HEK293 (cell line): ENCODE results near the gene HS3ST4.

Experiments used
- HOXA7 ChIP-seq: sonication (generic); formaldehyde crosslinking; IDR thresholded peaks from 2 replicates; pipeline ENCODE4 v1.8.1; 2022; ENCODE audit warnings: missing genetic modification reagents, borderline replicate concordance
- KLF16 ChIP-seq: fragments of 450-650 bp; formaldehyde crosslinking; IDR thresholded peaks from 2 replicates; pipeline ENCODE4 v1.5.1; 2017; ENCODE audit warnings: missing biosample characterization, missing genetic modification characterization
- PRDM1 ChIP-seq: fragments of 450-650 bp; formaldehyde crosslinking; IDR thresholded peaks from 2 replicates; pipeline ENCODE4; 2016; ENCODE audit warnings: missing biosample characterization, missing genetic modification characterization
- REPIN1 ChIP-seq: fragments of 450-650 bp; formaldehyde crosslinking; IDR thresholded peaks from 2 replicates; pipeline ENCODE4 v1.5.1; 2017; ENCODE audit warnings: missing biosample characterization, missing genetic modification characterization, low read depth
- TCF7L2 ChIP-seq: IDR thresholded peaks from 2 replicates; pipeline ENCODE4 v1.6.1; 2011; ENCODE audit warnings: low read depth, mild to moderate bottlenecking, inconsistent platforms, low read length, moderate library complexity, borderline replicate concordance
- ZNF214 ChIP-seq: fragments of 450-650 bp; formaldehyde crosslinking; IDR thresholded peaks from 2 replicates; pipeline ENCODE4 v1.5.1; 2017; ENCODE audit warnings: missing biosample characterization, mild to moderate bottlenecking, missing genetic modification characterization, borderline replicate concordance
- ZNF223 ChIP-seq: fragments of 450-650 bp; formaldehyde crosslinking; IDR thresholded peaks from 2 replicates; pipeline ENCODE4 v1.5.1; 2016; ENCODE audit warnings: missing biosample characterization, missing genetic modification characterization
- ZNF501 ChIP-seq: fragments of 450-650 bp; formaldehyde crosslinking; IDR thresholded peaks from 2 replicates; pipeline ENCODE4 v1.5.1; 2016; ENCODE audit warnings: missing biosample characterization, missing genetic modification characterization
- ZSCAN23 ChIP-seq: fragments of 450-650 bp; formaldehyde crosslinking; IDR thresholded peaks from 2 replicates; pipeline ENCODE4 v1.5.1; 2016; ENCODE audit warnings: missing biosample characterization, missing genetic modification characterization
- TF ChIP-seq, protein P1 (sequence below): fragments of 450-650 bp; formaldehyde crosslinking; IDR thresholded peaks from 2 replicates; pipeline ENCODE4 v1.5.1; 2016; ENCODE audit warnings: missing biosample characterization, missing genetic modification characterization
- TF ChIP-seq, protein P2 (sequence below): fragments of 450-650 bp; formaldehyde crosslinking; IDR thresholded peaks from 2 replicates; pipeline ENCODE4 v1.5.1; 2016; ENCODE audit warnings: missing biosample characterization, missing genetic modification characterization
- TF ChIP-seq, protein P3 (sequence below): fragments of 450-650 bp; formaldehyde crosslinking; IDR thresholded peaks from 2 replicates; pipeline ENCODE4 v1.5.1; 2017; ENCODE audit warnings: missing biosample characterization, missing genetic modification characterization
- TF ChIP-seq, protein P4 (sequence below): fragments of 450-650 bp; formaldehyde crosslinking; IDR thresholded peaks from 2 replicates; pipeline ENCODE4 v1.5.1; 2016; ENCODE audit warnings: missing biosample characterization, missing genetic modification characterization
- TF ChIP-seq, protein P5 (sequence below): fragments of 450-650 bp; formaldehyde crosslinking; IDR thresholded peaks from 2 replicates; pipeline ENCODE4 v1.5.1; 2016; ENCODE audit warnings: missing biosample characterization, missing genetic modification characterization

DNA sequence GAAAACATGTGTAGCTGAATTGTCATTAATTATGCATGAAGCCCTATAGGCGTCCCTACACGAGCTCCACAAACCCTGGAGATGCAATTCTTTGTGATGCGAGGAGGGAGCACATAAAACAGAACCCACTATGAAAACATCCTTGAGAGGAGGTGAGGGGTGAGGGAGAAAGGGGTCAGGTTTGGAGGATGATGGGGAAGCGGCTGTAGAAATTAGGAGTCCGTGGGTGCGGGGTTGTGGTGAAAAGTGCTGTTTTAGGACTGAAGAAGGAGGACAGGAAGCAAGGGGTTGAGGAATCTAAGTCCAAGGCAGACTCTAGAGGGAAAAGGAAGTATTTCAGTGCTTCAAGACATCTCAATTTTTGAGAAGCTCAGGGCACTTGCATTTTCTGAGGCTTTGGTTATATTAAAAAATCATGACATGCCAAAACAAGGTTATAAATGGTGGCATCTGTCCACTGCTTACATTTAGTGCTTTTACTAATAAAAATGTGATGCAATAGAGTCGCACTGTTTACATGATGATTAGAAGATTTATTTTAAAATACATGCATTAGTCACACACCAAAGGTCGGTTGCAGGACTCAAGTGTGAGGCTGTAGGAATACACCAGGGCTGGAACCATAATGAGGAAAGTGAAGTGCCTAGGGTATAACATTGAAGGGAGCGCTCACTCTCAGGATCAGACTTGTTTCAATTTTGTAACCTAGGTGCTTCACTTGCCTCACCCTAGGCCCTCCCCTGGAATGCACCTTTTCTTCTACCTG, 379.5 kb downstream of the HS3ST4 start:
- TF ChIP-seq, protein P1, sequence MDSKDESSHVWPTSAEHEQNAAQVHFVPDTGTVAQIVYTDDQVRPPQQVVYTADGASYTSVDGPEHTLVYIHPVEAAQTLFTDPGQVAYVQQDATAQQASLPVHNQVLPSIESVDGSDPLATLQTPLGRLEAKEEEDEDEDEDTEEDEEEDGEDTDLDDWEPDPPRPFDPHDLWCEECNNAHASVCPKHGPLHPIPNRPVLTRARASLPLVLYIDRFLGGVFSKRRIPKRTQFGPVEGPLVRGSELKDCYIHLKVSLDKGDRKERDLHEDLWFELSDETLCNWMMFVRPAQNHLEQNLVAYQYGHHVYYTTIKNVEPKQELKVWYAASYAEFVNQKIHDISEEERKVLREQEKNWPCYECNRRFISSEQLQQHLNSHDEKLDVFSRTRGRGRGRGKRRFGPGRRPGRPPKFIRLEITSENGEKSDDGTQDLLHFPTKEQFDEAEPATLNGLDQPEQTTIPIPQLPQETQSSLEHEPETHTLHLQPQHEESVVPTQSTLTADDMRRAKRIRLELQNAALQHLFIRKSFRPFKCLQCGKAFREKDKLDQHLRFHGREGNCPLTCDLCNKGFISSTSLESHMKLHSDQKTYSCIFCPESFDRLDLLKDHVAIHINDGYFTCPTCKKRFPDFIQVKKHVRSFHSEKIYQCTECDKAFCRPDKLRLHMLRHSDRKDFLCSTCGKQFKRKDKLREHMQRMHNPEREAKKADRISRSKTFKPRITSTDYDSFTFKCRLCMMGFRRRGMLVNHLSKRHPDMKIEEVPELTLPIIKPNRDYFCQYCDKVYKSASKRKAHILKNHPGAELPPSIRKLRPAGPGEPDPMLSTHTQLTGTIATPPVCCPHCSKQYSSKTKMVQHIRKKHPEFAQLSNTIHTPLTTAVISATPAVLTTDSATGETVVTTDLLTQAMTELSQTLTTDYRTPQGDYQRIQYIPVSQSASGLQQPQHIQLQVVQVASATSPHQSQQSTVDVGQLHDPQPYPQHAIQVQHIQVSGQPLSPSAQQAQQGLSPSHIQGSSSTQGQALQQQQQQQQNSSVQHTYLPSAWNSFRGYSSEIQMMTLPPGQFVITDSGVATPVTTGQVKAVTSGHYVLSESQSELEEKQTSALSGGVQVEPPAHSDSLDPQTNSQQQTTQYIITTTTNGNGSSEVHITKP (tag by site-specific recombination): no peak
- no peak for TF ChIP-seq ZNF214 (tag by site-specific recombination)
- no peak for TF ChIP-seq PRDM1 (tag by site-specific recombination)
- TF ChIP-seq KLF16 (tag by site-specific recombination): no peak
- TF ChIP-seq, protein P2, sequence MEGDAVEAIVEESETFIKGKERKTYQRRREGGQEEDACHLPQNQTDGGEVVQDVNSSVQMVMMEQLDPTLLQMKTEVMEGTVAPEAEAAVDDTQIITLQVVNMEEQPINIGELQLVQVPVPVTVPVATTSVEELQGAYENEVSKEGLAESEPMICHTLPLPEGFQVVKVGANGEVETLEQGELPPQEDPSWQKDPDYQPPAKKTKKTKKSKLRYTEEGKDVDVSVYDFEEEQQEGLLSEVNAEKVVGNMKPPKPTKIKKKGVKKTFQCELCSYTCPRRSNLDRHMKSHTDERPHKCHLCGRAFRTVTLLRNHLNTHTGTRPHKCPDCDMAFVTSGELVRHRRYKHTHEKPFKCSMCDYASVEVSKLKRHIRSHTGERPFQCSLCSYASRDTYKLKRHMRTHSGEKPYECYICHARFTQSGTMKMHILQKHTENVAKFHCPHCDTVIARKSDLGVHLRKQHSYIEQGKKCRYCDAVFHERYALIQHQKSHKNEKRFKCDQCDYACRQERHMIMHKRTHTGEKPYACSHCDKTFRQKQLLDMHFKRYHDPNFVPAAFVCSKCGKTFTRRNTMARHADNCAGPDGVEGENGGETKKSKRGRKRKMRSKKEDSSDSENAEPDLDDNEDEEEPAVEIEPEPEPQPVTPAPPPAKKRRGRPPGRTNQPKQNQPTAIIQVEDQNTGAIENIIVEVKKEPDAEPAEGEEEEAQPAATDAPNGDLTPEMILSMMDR (tag by site-specific recombination): no peak
- TF ChIP-seq TCF7L2: no peak
- no peak for TF ChIP-seq ZSCAN23
- TF ChIP-seq, protein P3, sequence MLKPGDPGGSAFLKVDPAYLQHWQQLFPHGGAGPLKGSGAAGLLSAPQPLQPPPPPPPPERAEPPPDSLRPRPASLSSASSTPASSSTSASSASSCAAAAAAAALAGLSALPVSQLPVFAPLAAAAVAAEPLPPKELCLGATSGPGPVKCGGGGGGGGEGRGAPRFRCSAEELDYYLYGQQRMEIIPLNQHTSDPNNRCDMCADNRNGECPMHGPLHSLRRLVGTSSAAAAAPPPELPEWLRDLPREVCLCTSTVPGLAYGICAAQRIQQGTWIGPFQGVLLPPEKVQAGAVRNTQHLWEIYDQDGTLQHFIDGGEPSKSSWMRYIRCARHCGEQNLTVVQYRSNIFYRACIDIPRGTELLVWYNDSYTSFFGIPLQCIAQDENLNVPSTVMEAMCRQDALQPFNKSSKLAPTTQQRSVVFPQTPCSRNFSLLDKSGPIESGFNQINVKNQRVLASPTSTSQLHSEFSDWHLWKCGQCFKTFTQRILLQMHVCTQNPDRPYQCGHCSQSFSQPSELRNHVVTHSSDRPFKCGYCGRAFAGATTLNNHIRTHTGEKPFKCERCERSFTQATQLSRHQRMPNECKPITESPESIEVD (tag by site-specific recombination): no peak
- no peak for TF ChIP-seq HOXA7 (CRISPR knock-in tag)
- TF ChIP-seq, protein P4, sequence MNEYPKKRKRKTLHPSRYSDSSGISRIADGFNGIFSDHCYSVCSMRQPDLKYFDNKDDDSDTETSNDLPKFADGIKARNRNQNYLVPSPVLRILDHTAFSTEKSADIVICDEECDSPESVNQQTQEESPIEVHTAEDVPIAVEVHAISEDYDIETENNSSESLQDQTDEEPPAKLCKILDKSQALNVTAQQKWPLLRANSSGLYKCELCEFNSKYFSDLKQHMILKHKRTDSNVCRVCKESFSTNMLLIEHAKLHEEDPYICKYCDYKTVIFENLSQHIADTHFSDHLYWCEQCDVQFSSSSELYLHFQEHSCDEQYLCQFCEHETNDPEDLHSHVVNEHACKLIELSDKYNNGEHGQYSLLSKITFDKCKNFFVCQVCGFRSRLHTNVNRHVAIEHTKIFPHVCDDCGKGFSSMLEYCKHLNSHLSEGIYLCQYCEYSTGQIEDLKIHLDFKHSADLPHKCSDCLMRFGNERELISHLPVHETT (tag by site-specific recombination): no peak
- TF ChIP-seq ZNF223: no peak
- TF ChIP-seq REPIN1 (tag by site-specific recombination): no peak
- no peak for TF ChIP-seq ZNF501
- TF ChIP-seq, protein P5, sequence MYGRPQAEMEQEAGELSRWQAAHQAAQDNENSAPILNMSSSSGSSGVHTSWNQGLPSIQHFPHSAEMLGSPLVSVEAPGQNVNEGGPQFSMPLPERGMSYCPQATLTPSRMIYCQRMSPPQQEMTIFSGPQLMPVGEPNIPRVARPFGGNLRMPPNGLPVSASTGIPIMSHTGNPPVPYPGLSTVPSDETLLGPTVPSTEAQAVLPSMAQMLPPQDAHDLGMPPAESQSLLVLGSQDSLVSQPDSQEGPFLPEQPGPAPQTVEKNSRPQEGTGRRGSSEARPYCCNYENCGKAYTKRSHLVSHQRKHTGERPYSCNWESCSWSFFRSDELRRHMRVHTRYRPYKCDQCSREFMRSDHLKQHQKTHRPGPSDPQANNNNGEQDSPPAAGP (tag by site-specific recombination): no peak
